Astrocyte of the cerebellum (primary cell): ENCODE measurements around the gene CNTN5.

Experiments
- DNase-seq: peaks from one replicate; pipeline ENCODE4 v3.0.0-alpha.2; 2011; ENCODE audit warnings: low read depth
- H3K4me3 ChIP-seq: 2 replicates; pipeline ENCODE4 v1.5.1; 2011; ENCODE audit warnings: mild to moderate bottlenecking, low read depth, low read length, moderate library complexity
- CTCF ChIP-seq: IDR thresholded peaks from 2 replicates; pipeline ENCODE4 v1.5.1; 2012; ENCODE audit warnings: low read length, low read depth, moderate library complexity, mild to moderate bottlenecking; ENCODE audit errors: missing control alignments
- in situ Hi-C: cut with HindIII; loops from 2 replicates; pipeline ENCODE4 v1.10.0; 2017; ENCODE audit warnings: low sequenced_read_pairs

CNTN5 gene

GRCh38 chr11:100105982-100106358, 1085.2 kb downstream of the CNTN5 start:
- no peak overlapping the region for H3K4me3 ChIP-seq
- no peak for DNase-seq
- no peak for TF ChIP-seq CTCF
- in situ Hi-C loops = no loop called here

GRCh38 chr11:100119176-100119575, 1098.4 kb downstream of the CNTN5 start:
- no peak for TF ChIP-seq CTCF
- no peak for DNase-seq
- no peak overlapping the region for H3K4me3 ChIP-seq
- in situ Hi-C loops = no loop called here

DNA sequence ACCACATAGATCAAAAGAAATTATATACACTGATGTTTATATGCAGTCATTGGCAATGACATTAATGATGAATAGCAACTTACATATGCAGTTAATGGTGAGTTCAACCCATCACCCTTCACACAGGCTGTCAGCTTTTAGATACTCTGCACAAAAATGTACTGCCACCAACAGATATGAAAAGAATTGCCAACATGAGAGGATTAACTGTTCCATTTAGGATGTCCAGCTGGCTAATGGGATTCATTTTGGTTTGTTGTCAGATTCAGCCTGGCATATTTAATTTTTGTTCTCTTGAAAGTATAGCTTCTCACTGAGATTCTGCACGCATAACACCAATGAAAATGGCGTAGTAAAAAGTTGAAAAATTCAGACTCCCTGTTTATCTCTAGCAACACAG, 1112.4 kb downstream of the CNTN5 start:
- DNase-seq = no peak
- in situ Hi-C loops = no loop called here
- no peak overlapping the region for H3K4me3 ChIP-seq
- no peak for TF ChIP-seq CTCF

GRCh38 chr11:100141201-100141600, 1120.5 kb downstream of the CNTN5 start:
- no peak overlapping the region for H3K4me3 ChIP-seq
- in situ Hi-C loops = no loop called here
- TF ChIP-seq CTCF = no peak
- DNase-seq = no peak

GRCh38 chr11:100151944-100152343, 1131.2 kb downstream of the CNTN5 start:
- TF ChIP-seq CTCF = no peak
- H3K4me3 ChIP-seq = no peak overlapping the region
- DNase-seq = peak; percentile 15
- in situ Hi-C loops = no loop called here

GRCh38 chr11:100152766-100153165, 1132.0 kb downstream of the CNTN5 start:
- DNase-seq = no peak
- in situ Hi-C loops = no loop called here

More at GRCh38 chr11:100152766-100153165, 1132.0 kb downstream of the CNTN5 start:
- H3K4me3 ChIP-seq = no peak overlapping the region
- no peak for TF ChIP-seq CTCF
